Activated B cell treated with CpG ODN at 0.5 μM for 24 hours (primary cell): ENCODE measurements around the gene CRADD. TPM values are rescaled to one million over a fixed set of nuclear protein-coding genes. Genes with fewer than 3 reads are reported as not detected.

Source experiments
- ATAC-seq: fragments of 200-7000 bp; cut with Tn5 transposase; one replicate; pipeline ENCODE4 v1.10.0; 2021; ENCODE audit warnings: low read depth, mild to moderate bottlenecking, moderate library complexity
- CTCF ChIA-PET: fragments of 350-600 bp; sonication (Branson Sonifier 250); formaldehyde crosslinking; loops from one replicate; lab custom pipeline; 2021; ENCODE audit warnings: antibody characterized with exemption; lab: Charles Lee
- POLR2A ChIA-PET: fragments of 350-600 bp; sonication (Branson Sonifier 250); formaldehyde crosslinking; loops from one replicate; lab custom pipeline; 2021; ENCODE audit warnings: antibody characterized with exemption; lab: Charles Lee
- DNase-seq: peaks from one replicate; pipeline ENCODE4 v3.0.0; 2022
- H3K27ac Mint-ChIP-seq: one replicate; pipeline ENCODE4 v1.8.0; 2020; ENCODE audit warnings: mixed read lengths
- H3K27me3 Mint-ChIP-seq: one replicate; pipeline ENCODE4 v1.8.0; 2021; ENCODE audit warnings: mixed read lengths
- H3K36me3 Mint-ChIP-seq: one replicate; pipeline ENCODE4 v1.8.0; 2021; ENCODE audit warnings: low read depth, mixed read lengths
- H3K4me1 Mint-ChIP-seq: one replicate; pipeline ENCODE4 v1.8.0; 2021; ENCODE audit warnings: mixed read lengths
- H3K4me3 Mint-ChIP-seq: one replicate; pipeline ENCODE4 v1.8.0; 2020; ENCODE audit warnings: mild to moderate bottlenecking, mixed read lengths
- H3K9me3 Mint-ChIP-seq: one replicate; pipeline ENCODE4 v1.8.0; 2020; ENCODE audit warnings: mixed read lengths
- CTCF ChIP-seq: fragments of 200-600 bp; IDR thresholded peaks from one replicate; pipeline ENCODE4 v1.8.0; 2022; ENCODE audit warnings: antibody characterized with exemption, mild to moderate bottlenecking
- intact Hi-C: fragments of 100-400 bp; cut with micrococcal nuclease; formaldehyde crosslinking; loops from one replicate; pipeline ENCODE4 v1.15.1; 2024
- total RNA-seq: library from RNA; stranded (reverse); gene quantifications from 2 replicates; pipeline ENCODE4 v1.2.3, GENCODE V29; 2022

The CRADD gene
- total RNA-seq, 1 donor from 2014 or later: 15.3 TPM

- ChIA-PET POLR2A (no interaction called here), CTCF (no interaction called here)
- ATAC-seq (peak; percentile 89), DNase-seq (no peak)
- no peak for TF ChIP-seq CTCF
- intact Hi-C loops: loop anchor here (1.0 kb wide), 1 partner anchor 24 kb away; the partner anchor contains the start of gene CRADD
- H3K27me3 Mint-ChIP-seq: no peaks in the 10 kb centered on the region
- no peak overlapping the region for H3K4me3 Mint-ChIP-seq
- no peak overlapping the region for H3K27ac Mint-ChIP-seq
- no peaks in the 10 kb centered on the region for H3K9me3 Mint-ChIP-seq
- peaks cover 3% of the 10 kb centered on the region for H3K4me1 Mint-ChIP-seq
- no peaks in the 10 kb centered on the region for H3K36me3 Mint-ChIP-seq
Observed at GRCh38 chr12:93653079-93653478, 24.1 kb upstream of the CRADD start.

DNA sequence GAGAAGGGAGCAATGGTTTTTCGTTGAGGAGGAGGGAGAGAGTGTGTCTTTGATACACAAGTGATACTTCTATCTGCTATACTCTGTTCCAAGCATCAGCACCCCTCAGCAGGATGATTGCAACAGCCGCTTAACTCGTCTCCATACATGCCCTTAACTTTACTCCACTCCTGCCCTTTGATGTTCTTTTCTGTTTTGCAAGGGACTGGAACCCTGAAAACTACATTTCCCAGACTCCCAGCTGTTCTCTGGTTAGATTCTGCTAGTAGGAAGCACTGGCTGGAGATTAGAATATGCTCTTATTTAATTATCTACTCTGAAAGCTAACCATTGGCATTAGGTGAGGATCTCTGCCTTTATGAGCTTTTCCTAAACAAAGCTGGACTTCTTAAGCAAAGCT is 23.5 kb upstream of the CRADD start:
- peaks cover 3% of the 10 kb centered on the region for H3K4me1 Mint-ChIP-seq
- intact Hi-C loops: loop anchor here (1.0 kb wide), 1 partner anchor 24 kb away; the partner anchor contains the start of gene CRADD
- no peaks in the 10 kb centered on the region for H3K27me3 Mint-ChIP-seq
- ChIA-PET POLR2A (no interaction called here), CTCF (no interaction called here)
- ATAC-seq (no peak), DNase-seq (no peak)
- no peak overlapping the region for H3K4me3 Mint-ChIP-seq
- no peak for TF ChIP-seq CTCF
- H3K27ac Mint-ChIP-seq: no peak overlapping the region
- H3K36me3 Mint-ChIP-seq: no peaks in the 10 kb centered on the region
- H3K9me3 Mint-ChIP-seq: no peaks in the 10 kb centered on the region

DNA sequence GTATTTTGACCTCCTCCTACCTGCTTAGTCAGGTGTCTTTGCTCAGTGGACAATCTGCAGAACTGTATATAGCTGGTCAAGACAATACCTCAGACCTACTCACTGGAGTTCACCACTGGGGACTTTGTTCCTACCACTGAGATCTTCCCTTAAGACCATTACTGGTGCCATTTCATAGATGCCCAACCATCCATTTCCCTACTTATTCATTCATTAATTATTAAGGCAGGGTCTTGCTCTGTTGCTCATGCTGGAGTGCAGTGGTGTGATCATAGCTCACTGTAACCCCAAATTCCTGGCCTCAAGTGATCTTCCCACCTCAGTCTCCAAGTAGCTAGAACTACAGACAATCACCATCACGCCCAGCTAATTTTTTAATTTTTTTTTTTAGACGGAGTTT is 22.8 kb upstream of the CRADD start:
- Mint-ChIP-seq H3K27ac (no peak overlapping the region), H3K4me3 (no peak overlapping the region), H3K36me3 (no peaks in the 10 kb centered on the region), H3K27me3 (no peaks in the 10 kb centered on the region), H3K4me1 (peaks cover 3% of the 10 kb centered on the region), H3K9me3 (no peaks in the 10 kb centered on the region)
- DNase-seq (no peak), ATAC-seq (no peak)
- no peak for TF ChIP-seq CTCF
- ChIA-PET POLR2A (interaction anchor here (0.6 kb wide), 1 partner anchor 1150 kb away, joined by 5 read pairs; no protein-coding TSS in a partner anchor), CTCF (no interaction called here)
- intact Hi-C loops: no loop called here

- CTCF ChIA-PET: no interaction called here
- H3K36me3 Mint-ChIP-seq: no peaks in the 10 kb centered on the region
Observed at GRCh38 chr12:93657071-93657470, 20.1 kb upstream of the CRADD start.

GRCh38 chr12:93661021-93661420 is 16.2 kb upstream of the CRADD start:
- ChIA-PET CTCF (no interaction called here), POLR2A (no interaction called here)
- H3K9me3 Mint-ChIP-seq: no peaks in the 10 kb centered on the region
- no peaks in the 10 kb centered on the region for H3K36me3 Mint-ChIP-seq
- H3K27me3 Mint-ChIP-seq: no peaks in the 10 kb centered on the region
- no peak for TF ChIP-seq CTCF
- DNase-seq (no peak), ATAC-seq (no peak)
- H3K4me3 Mint-ChIP-seq: no peak overlapping the region
- no peaks in the 10 kb centered on the region for H3K4me1 Mint-ChIP-seq
- intact Hi-C loops: no loop called here
- H3K27ac Mint-ChIP-seq: no peak overlapping the region

More at GRCh38 chr12:93657071-93657470, 20.1 kb upstream of the CRADD start:
- POLR2A ChIA-PET: no interaction called here
- TF ChIP-seq CTCF: no peak
- no peak overlapping the region for H3K27ac Mint-ChIP-seq
- ATAC-seq: no peak
- H3K9me3 Mint-ChIP-seq: no peaks in the 10 kb centered on the region
- intact Hi-C loops: no loop called here
- DNase-seq: no peak
- H3K27me3 Mint-ChIP-seq: no peaks in the 10 kb centered on the region
- peaks cover 3% of the 10 kb centered on the region for H3K4me1 Mint-ChIP-seq
- H3K4me3 Mint-ChIP-seq: no peak overlapping the region
